Right ventricle myocardium inferior (tissue), 1 donor: ENCODE measurements around the gene RCOR1. TPM values are rescaled to one million over a fixed set of nuclear protein-coding genes. Genes with fewer than 3 reads are reported as not detected.
A peak's percentile ranks its signal among the peaks of the same experiment; 100 is the strongest.

ENCODE experiments used
- ATAC-seq: fragments of 200-7000 bp; cut with Tn5 transposase; one replicate; pipeline ENCODE4 v1.9.1; 2020; ENCODE audit warnings: mild to moderate bottlenecking, moderate library complexity
- DNase-seq: peaks from one replicate; pipeline ENCODE4 v3.0.0; 2021; ENCODE audit errors: missing footprints
- intact Hi-C: fragments of 100-400 bp; cut with DNase I; formaldehyde crosslinking; loops from one replicate; pipeline ENCODE4 v1.11.0; 2022
- total RNA-seq: library from RNA; stranded (reverse); fragmentation: NEBNext Ultra II Directional; extraction: Animal tissue kit (Norgen Biotek cat#: 25700); gene quantifications from one replicate; pipeline ENCODE4 v1.2.1, GENCODE V29; 2021
- donor health status: DM: no; HTN: yes; CAD: no; lungs with severe emphysema.

Gene RCOR1
- total RNA-seq, 1 donor from 2014 or later, result 11.9 TPM

GRCh38 chr14:102588821-102589220 is 3.6 kb upstream of the RCOR1 start:
- DNase-seq (no peak), ATAC-seq (no peak)
- intact Hi-C loops, result no loop called here

- no peak for ATAC-seq
- no peak for DNase-seq
- intact Hi-C loops, result loop anchor here (10.0 kb wide), 3 partner anchors 105 to 225 kb away; partner anchors contain the start of genes CINP and TECPR2
Measured at GRCh38 chr14:102589761-102590290, 2.6 kb upstream of the RCOR1 start.

DNA sequence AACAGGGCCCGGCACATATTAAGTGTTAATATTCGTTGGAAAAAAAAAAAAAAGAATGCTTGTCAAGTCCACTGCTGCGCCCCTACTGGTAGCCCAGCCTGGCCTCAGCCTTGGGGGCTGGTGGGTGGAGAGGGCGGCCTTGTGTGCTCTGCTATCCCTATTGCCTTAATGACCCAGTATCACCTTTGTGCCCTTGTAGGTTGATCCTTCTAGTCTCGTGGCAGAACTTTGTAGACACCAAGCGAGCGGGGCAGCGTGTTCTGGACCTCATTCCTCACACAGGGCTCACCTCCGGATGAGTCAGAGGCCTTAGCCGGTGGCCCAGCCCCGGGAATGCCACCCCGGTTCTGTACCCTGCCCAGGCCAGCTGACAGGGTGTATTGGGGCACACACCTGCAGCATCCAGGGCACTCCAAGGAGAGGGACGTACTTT is 1.8 kb upstream of the RCOR1 start:
- intact Hi-C loops, result loop anchor here (10.0 kb wide), 3 partner anchors 104 to 226 kb away; partner anchors contain the start of genes CINP and TECPR2

DNA sequence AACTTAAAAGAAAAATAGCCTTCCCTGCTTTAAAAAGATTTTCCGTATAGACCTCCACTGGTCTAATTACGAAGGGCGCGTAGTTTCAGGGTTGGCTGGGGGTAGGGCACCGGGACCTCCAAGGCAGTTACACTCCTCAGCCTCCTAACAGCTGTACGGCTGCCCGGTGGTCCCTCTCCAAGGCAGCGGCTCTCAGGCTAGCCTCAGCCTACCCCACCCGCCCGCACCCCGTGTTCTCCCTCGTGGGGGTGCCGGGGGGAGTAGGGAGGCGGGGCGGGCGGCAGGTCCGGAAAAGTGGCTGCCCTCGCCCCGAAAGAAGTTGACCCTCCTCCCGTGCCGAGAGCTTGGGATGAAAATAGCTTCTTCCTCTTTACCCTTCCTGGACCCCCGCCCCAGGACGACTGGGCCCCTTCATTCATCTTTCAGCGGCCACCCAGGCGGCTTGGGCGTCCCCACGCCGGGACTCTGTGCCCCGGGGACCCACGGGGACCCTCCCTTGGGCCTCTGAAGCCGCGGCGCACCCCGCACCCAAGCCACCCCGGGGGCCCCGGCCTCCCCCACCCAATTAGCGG is 991 bp upstream of the RCOR1 start:
- ATAC-seq, result no peak
- intact Hi-C loops, result loop anchor here (10.0 kb wide), 3 partner anchors 103 to 227 kb away; partner anchors contain the start of genes CINP and TECPR2
- DNase-seq, result no peak

More for the DNA sequence above, 1.8 kb upstream of the RCOR1 start:
- ATAC-seq (no peak), DNase-seq (peak; percentile 75)

DNA sequence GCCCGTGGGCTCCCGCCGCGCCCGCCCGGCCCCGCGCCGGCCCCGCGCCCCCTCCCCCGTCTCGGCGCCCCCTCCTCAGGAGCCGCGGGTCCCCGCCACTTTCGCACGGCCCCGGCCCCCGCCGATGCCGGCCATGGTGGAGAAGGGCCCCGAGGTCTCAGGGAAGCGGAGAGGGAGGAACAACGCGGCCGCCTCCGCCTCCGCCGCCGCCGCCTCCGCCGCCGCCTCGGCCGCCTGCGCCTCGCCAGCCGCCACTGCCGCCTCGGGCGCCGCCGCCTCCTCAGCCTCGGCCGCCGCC is 263 bp downstream of the RCOR1 start:
- intact Hi-C loops, result loop anchor here (1.0 to 10.0 kb wide), 4 partner anchors 68 to 228 kb away; partner anchors contain the start of genes CINP and TECPR2
- ATAC-seq, result no peak
- no peak for DNase-seq

DNA sequence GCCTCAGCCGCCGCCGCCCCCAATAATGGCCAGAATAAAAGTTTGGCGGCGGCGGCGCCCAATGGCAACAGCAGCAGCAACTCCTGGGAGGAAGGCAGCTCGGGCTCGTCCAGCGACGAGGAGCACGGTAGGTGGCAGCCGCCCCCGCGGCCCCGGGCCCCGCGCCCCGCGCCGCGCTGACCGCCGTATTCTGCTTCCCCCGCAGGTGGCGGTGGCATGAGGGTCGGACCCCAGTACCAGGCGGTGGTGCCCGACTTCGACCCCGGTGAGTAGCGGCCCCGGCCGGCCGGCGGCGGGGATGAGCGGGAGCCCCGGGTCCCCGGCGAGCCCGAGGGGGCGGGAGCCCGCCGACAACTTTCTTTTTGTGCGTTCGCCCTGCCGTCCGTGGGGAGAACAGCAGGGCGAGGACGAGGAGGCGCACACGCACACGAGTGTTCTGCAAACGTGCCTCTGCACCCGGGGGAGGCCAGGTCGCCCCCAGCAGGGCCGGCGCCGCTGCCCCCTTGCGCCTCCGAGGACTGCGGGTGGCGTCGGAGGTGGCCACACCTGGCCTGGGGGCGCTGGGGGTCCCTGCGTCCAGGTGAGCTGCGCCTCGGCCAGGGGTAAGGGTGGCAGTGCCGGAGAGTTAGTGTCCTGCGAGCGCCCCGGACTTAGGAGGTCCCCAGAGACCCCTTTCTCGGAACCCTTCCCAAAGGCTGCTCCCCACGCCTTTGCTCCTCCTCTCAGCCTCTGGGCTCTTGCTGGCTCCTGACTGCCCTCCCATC is 794 bp downstream of the RCOR1 start:
- no peak for ATAC-seq
- peak; percentile 76 for DNase-seq
- intact Hi-C loops, result loop anchor here (1.0 to 10.0 kb wide), 4 partner anchors 69 to 228 kb away; partner anchors contain the start of genes CINP and TECPR2

- DNase-seq (no peak), ATAC-seq (no peak)
- intact Hi-C loops, result loop anchor here (1.0 to 10.0 kb wide), 4 partner anchors 69 to 229 kb away; partner anchors contain the start of genes CINP and TECPR2
Measured at GRCh38 chr14:102593825-102594137, 1.3 kb downstream of the RCOR1 start.

DNA sequence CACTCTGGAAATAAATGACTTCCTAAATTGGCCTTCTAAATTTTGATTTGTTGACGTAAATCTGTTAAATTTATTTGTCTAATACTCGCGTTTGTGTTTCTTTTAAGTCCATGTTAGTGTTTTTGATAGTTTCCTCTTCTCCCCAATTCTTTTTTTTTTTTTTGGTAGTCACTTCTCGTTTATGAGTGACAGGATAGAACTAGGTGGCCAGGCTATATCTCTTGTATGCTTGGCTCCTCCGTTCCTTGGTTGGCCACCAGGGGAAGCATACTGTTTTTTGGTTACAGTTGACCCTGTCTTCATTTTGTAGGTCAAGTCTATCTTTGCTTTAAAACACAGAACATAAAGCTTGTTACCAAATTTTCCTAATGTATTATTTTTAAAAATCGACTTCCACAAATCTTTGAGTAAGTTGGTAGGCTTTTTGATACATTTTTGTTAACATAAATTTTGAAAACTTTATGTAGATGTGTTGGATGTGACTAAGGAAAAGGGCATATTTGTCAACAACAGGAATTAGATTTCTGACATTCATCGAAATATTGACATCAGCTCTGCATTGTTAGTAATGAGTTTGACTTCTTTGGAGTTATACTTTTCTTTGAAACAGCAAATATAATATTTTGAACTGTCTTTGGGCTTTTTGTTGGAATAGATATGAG is 2.2 kb downstream of the RCOR1 start:
- ATAC-seq, result no peak
- intact Hi-C loops, result loop anchor here (10.0 kb wide), 3 partner anchors 100 to 230 kb away; partner anchors contain the start of genes CINP and TECPR2

DNA sequence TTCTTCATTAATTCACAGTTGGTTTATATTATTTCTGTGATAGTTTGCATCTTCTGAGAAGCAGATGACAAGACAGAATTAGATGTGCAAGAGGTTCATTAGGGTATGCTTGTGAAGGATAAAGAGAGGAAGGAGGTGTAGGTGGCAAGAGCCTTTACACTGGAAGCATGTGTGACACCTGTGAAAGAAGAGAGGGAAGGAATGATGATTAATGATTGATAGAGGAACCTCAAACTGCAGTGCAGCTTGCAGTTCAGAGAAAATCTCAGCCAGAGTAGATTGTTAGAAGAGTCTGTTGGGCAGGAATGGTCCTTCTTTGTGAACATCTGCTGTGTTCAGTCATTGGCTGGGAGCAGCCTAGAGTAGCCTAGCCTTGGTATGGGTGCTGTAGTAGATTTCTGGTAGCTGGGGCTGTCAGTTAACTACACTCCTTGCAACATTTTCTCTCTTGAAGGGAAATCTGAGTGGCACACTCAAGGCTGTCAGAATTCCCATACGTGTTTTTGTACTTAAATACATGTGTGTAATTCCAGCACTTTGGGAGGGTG is 9.0 kb downstream of the RCOR1 start:
- ATAC-seq, result no peak
- DNase-seq, result no peak
- intact Hi-C loops, result no loop called here

More for the DNA sequence above, 2.2 kb downstream of the RCOR1 start:
- DNase-seq, result peak; percentile 76

- intact Hi-C loops, result no loop called here
- DNase-seq (no peak), ATAC-seq (no peak)
Measured at GRCh38 chr14:102602421-102603292, 10.2 kb downstream of the RCOR1 start.

GRCh38 chr14:102603293-102603907 is 11.0 kb downstream of the RCOR1 start:
- no peak for ATAC-seq
- no peak for DNase-seq
- intact Hi-C loops, result no loop called here

DNA sequence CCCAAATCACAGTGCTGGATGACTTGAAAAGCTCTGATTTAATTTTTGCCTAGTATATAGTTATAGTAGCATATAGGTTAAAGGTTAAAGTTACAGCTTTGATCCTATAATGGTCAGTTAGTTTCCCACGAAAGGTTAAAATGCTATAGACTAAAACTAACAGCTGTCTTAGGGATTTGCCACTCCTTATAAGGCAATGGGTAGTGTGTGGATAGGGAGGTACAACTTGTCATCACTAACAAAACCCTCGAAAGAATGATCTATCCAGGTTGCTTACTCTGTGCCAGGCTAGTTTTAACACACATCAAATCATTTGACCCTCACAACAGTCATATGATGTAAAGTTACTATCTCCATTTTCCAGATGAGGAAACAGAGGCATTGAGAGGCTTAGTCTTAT is 11.7 kb downstream of the RCOR1 start:
- intact Hi-C loops, result no loop called here
- ATAC-seq, result no peak
- no peak for DNase-seq

GRCh38 chr14:102605029-102605428 is 12.6 kb downstream of the RCOR1 start:
- ATAC-seq, result no peak
- DNase-seq, result no peak
- intact Hi-C loops, result no loop called here

DNA sequence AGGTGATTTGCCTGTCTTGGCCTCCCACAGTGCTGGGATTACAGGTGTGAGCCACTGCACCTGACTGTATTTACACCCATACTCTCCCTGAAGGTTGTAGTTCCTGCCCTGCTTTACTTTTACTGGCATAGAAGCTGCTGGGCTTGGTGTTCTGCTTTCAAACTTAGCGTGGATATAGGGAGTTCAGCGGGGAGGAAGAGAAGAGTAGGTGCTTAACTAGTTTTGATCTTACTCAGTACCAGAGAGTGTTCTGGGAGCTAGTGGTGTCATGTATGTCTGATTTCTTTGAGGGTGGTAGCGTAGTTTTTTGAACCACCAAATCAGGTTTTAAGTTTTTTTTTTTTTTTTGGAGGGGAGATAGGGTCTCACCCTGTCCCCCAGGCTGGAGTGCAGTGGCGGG is 13.8 kb downstream of the RCOR1 start:
- DNase-seq (no peak), ATAC-seq (no peak)
- intact Hi-C loops, result no loop called here

- no peak for DNase-seq
- intact Hi-C loops, result no loop called here
- ATAC-seq, result no peak
Measured at GRCh38 chr14:102608064-102608446, 15.6 kb downstream of the RCOR1 start.

- DNase-seq, result no peak
- intact Hi-C loops, result no loop called here
- ATAC-seq, result no peak
Measured at GRCh38 chr14:102610968-102611811, 18.7 kb downstream of the RCOR1 start.

GRCh38 chr14:102616318-102616717 is 23.9 kb downstream of the RCOR1 start:
- DNase-seq (no peak), ATAC-seq (no peak)
- intact Hi-C loops, result no loop called here
